WTC11 (cell line): ENCODE results near the gene PPP6R3. TPM values are rescaled to one million over a fixed set of nuclear protein-coding genes. Genes with fewer than 3 reads are reported as not detected.

Experiments
- ATAC-seq: fragments of 200-7000 bp; cut with Tn5 transposase; 2 replicates; pipeline ENCODE4 v1.10.0; 2021; ENCODE audit warnings: mild to moderate bottlenecking, moderate library complexity
- CTCF ChIA-PET: fragments of 300-600 bp; sonication (Branson Sonifier 250); formaldehyde crosslinking; loops from one replicate; lab custom pipeline; 2021; ENCODE audit warnings: antibody characterized with exemption; lab: Charles Lee
- POLR2A ChIA-PET: fragments of 350-600 bp; sonication (Branson Sonifier 250); formaldehyde crosslinking; loops from one replicate; lab custom pipeline; 2021; ENCODE audit warnings: antibody characterized with exemption; lab: Charles Lee
- DNase-seq: peaks from one replicate; pipeline ENCODE4 v3.0.0; 2021; ENCODE audit warnings: low spot score
- H3K27ac Mint-ChIP-seq: 2 replicates; pipeline ENCODE4 v1.8.0; 2021; ENCODE audit warnings: mixed read lengths
- H3K27me3 Mint-ChIP-seq: 2 replicates; pipeline ENCODE4 v1.8.0; 2021; ENCODE audit warnings: low read depth, mild to moderate bottlenecking, moderate library complexity, mixed read lengths
- H3K36me3 Mint-ChIP-seq: 2 replicates; pipeline ENCODE4 v1.8.0; 2021; ENCODE audit warnings: mixed read lengths
- H3K4me1 Mint-ChIP-seq: 2 replicates; pipeline ENCODE4 v1.8.0; 2022; ENCODE audit warnings: mixed read lengths
- H3K4me3 Mint-ChIP-seq: 2 replicates; pipeline ENCODE4 v1.8.0; 2021; ENCODE audit warnings: mild to moderate bottlenecking, moderate library complexity, mixed read lengths
- H3K9me3 Mint-ChIP-seq: 2 replicates; pipeline ENCODE4 v1.8.0; 2021; ENCODE audit warnings: mixed read lengths
- ARID4B ChIP-seq: sonication (generic); formaldehyde crosslinking; IDR thresholded peaks from 2 replicates; pipeline ENCODE4 v1.8.0; 2023; ENCODE audit warnings: missing genetic modification reagents, mild to moderate bottlenecking, borderline replicate concordance
- CDX4 ChIP-seq: fragments of 250-450 bp; sonication (Bioruptor Pico); IDR thresholded peaks from 2 replicates; pipeline ENCODE4 v1.9.0; 2021; ENCODE audit warnings: moderate library complexity, mild to moderate bottlenecking, inconsistent platforms, borderline replicate concordance
- HMGA2 ChIP-seq: fragments of 250-450 bp; sonication (Bioruptor Pico); IDR thresholded peaks from 2 replicates; pipeline ENCODE4 v1.4.0; 2021; ENCODE audit warnings: mild to moderate bottlenecking, moderate library complexity
- JAZF1 ChIP-seq: fragments of 250-450 bp; sonication (Bioruptor Pico); IDR thresholded peaks from 2 replicates; pipeline ENCODE4 v1.9.0; 2021; ENCODE audit warnings: moderate library complexity, mild to moderate bottlenecking, inconsistent platforms
- MYBL2 ChIP-seq: sonication (generic); formaldehyde crosslinking; IDR thresholded peaks from 2 replicates; pipeline ENCODE4 v1.8.1; 2023; ENCODE audit warnings: mild to moderate bottlenecking, moderate library complexity, missing genetic modification reagents
- NFE2L1 ChIP-seq: sonication (generic); formaldehyde crosslinking; IDR thresholded peaks from 2 replicates; pipeline ENCODE4 v1.8.1; 2023; ENCODE audit warnings: missing genetic modification reagents
- NR1H2 ChIP-seq: sonication (generic); formaldehyde crosslinking; IDR thresholded peaks from 2 replicates; pipeline ENCODE4 v1.9.0; 2021; ENCODE audit warnings: mild to moderate bottlenecking, moderate library complexity, missing genetic modification reagents
- RELA ChIP-seq: sonication (generic); formaldehyde crosslinking; IDR thresholded peaks from 2 replicates; pipeline ENCODE4 v1.8.1; 2022; ENCODE audit warnings: missing genetic modification reagents, mild to moderate bottlenecking, borderline replicate concordance
- RORB ChIP-seq: fragments of 250-450 bp; sonication (Bioruptor Pico); IDR thresholded peaks from 2 replicates; pipeline ENCODE4 v1.9.0; 2021; ENCODE audit warnings: mild to moderate bottlenecking
- SOX15 ChIP-seq: fragments of 250-450 bp; sonication (Bioruptor Pico); IDR thresholded peaks from 2 replicates; pipeline ENCODE4 v1.9.0; 2021; ENCODE audit warnings: mild to moderate bottlenecking
- ZNF232 ChIP-seq: sonication (generic); formaldehyde crosslinking; IDR thresholded peaks from 2 replicates; pipeline ENCODE4 v1.8.0; 2022; ENCODE audit warnings: mild to moderate bottlenecking, missing genetic modification reagents
- ZNF416 ChIP-seq: fragments of 250-450 bp; sonication (Bioruptor Pico); IDR thresholded peaks from 2 replicates; pipeline ENCODE4 v1.9.0; 2021; ENCODE audit warnings: mild to moderate bottlenecking, inconsistent platforms
- ZNF425 ChIP-seq: fragments of 250-450 bp; sonication (Bioruptor Pico); conservative IDR thresholded peaks from 2 replicates; pipeline ENCODE4 v1.9.0; 2021; ENCODE audit warnings: mild to moderate bottlenecking
- ZNF532 ChIP-seq: fragments of 250-450 bp; sonication (Bioruptor Pico); IDR thresholded peaks from 2 replicates; pipeline ENCODE4 v1.9.0; 2021; ENCODE audit warnings: mild to moderate bottlenecking, borderline replicate concordance
- total RNA-seq: library from RNA; stranded (reverse); gene quantifications from 3 replicates; pipeline ENCODE4 v1.2.3, GENCODE V29; 2021

PPP6R3 gene
- total RNA-seq, 1 experiment from 2014 or later: 138 TPM

- H3K27me3 Mint-ChIP-seq: no peaks in the 10 kb centered on the region
- no peak overlapping the region for H3K4me3 Mint-ChIP-seq
- CTCF ChIA-PET: no interaction called here
- TF ChIP-seq HMGA2 (CRISPR knock-in tag) (no peak), ZNF232 (CRISPR knock-in tag) (no peak), ZNF416 (CRISPR knock-in tag) (no peak), CDX4 (CRISPR knock-in tag) (no peak), JAZF1 (no peak), ZNF532 (CRISPR knock-in tag) (no peak), RORB (no peak), ARID4B (no peak), ZNF425 (CRISPR knock-in tag) (no peak)
- peaks cover 62% of the 10 kb centered on the region for H3K36me3 Mint-ChIP-seq
- peaks cover 46% of the 10 kb centered on the region for H3K4me1 Mint-ChIP-seq
- H3K27ac Mint-ChIP-seq: peak overlapping the region; percentile 26; the same call in 1 of the 2 replicates
- H3K9me3 Mint-ChIP-seq: no peaks in the 10 kb centered on the region
- DNase-seq: no peak
- POLR2A ChIA-PET: no interaction called here
- ATAC-seq: no peak
These were observed 65.4 kb downstream of the PPP6R3 start for GRCh38 chr11:68525930-68526329.

- Mint-ChIP-seq H3K4me1 (peaks cover 50% of the 10 kb centered on the region), H3K36me3 (peaks cover 47% of the 10 kb centered on the region), H3K27ac (no peak overlapping the region), H3K9me3 (no peaks in the 10 kb centered on the region), H3K27me3 (no peaks in the 10 kb centered on the region), H3K4me3 (no peak overlapping the region)
- TF ChIP-seq ZNF232 (CRISPR knock-in tag): no peak
- no peak for TF ChIP-seq SOX15
- no peak for TF ChIP-seq MYBL2 (CRISPR knock-in tag)
- TF ChIP-seq NFE2L1 (CRISPR knock-in tag): no peak
- no peak for TF ChIP-seq NR1H2
- no peak for TF ChIP-seq RELA (CRISPR knock-in tag)
- TF ChIP-seq ZNF425 (CRISPR knock-in tag): no peak
- TF ChIP-seq HMGA2 (CRISPR knock-in tag): no peak
- ChIA-PET CTCF (interaction anchor here (1.2 kb wide), 1 partner anchor 16 kb away, joined by 3 read pairs; no protein-coding TSS in a partner anchor), POLR2A (no interaction called here)
- ATAC-seq (no peak), DNase-seq (no peak)
These were observed 67.0 kb downstream of the PPP6R3 start for GRCh38 chr11:68527585-68527984.
